Psoas muscle (tissue), 8 donors: Measurements from ENCODE around the gene SCNN1A. TPM values are rescaled to one million over a fixed set of nuclear protein-coding genes. Genes with fewer than 3 reads are reported as not detected.

ENCODE experiments used
- ATAC-seq, 4 donors: fragments of 200-7000 bp; cut with Tn5 transposase; one replicate each; pipeline ENCODE4 v1.9.1; 2020; ENCODE audit warnings: moderate library complexity in 3 of 4, mild to moderate bottlenecking in 2 of 4
- DNase-seq, 2 donors: peaks; one replicate each; pipeline ENCODE4 v3.0.0-alpha.2; 2020
- H3K27ac ChIP-seq: fragments of 200-600 bp; one replicate; pipeline ENCODE4 v1.8.0; 2022
- H3K27me3 ChIP-seq, 3 donors: fragments of 200-600 bp in 1 of 3; one replicate each; pipeline versions ENCODE4 v1.6.1 to v1.8.0; 2013 to 2022; ENCODE audit warnings: low read length in 2 of 3, mild to moderate bottlenecking in 2 of 3, moderate library complexity in 1 of 3; ENCODE audit not compliant: insufficient read depth in 3 of 3
- H3K36me3 ChIP-seq, 2 donors: fragments of 200-600 bp in 1 of 2; one replicate each; pipeline versions ENCODE4 v1.6.1 to v1.8.0; 2013 to 2022; ENCODE audit warnings: low read depth in 1 of 2, mild to moderate bottlenecking in 1 of 2, moderate library complexity in 1 of 2; ENCODE audit not compliant: insufficient read depth in 1 of 2
- H3K4me1 ChIP-seq: fragments of 200-600 bp; one replicate; pipeline ENCODE4 v1.8.0; 2022
- H3K4me3 ChIP-seq: fragments of 200-600 bp; one replicate; pipeline ENCODE4 v1.8.0; 2022; ENCODE audit warnings: mild to moderate bottlenecking
- H3K9me3 ChIP-seq: fragments of 200-600 bp; one replicate; pipeline ENCODE4 v1.8.0; 2022
- WGBS, 3 donors: extraction: QIAGEN DNeasy Blood & Tissue Kit; methylation state at CpG; one replicate each; pipeline versions ENCODE4 v1.1.6 to v1.1.7; 2013; 5-methylcytosine and 5-hydroxymethylcytosine counted together
- intact Hi-C, 2 donors: fragments of 100-400 bp; cut with DNase I; formaldehyde crosslinking; loops; one replicate each; pipeline versions ENCODE4 v1.11.0 to v1.14.2; 2022
- polyA plus RNA-seq, 3 donors: library from polyadenylated mRNA; stranded (reverse); fragments of 200-250 nt; gene quantifications; one replicate each; pipeline ENCODE4 v1.2.3, GENCODE V29; 2013
- total RNA-seq, 4 donors: library from RNA; stranded (reverse); fragmentation: NEBNext Ultra II Directional in 2 of 4; extraction: Animal tissue kit (Norgen Biotek cat#: 25700) in 2 of 4; gene quantifications; one replicate each; pipeline versions ENCODE4 v1.2.1 to v1.2.4, GENCODE V29; 2021 to 2023
- TF ChIP-seq, protein P1 (sequence below): fragments of 200-600 bp; IDR thresholded peaks from one replicate; pipeline ENCODE4 v1.8.0; 2022; ENCODE audit warnings: antibody characterized with exemption
- donor health status: healthy with polysubstance abuse.
- donor health status: DM: no; HTN: no; CAD: no; lungs with moderate emphysema.
- donor health status: Bipolar disorder and iron deficiency.
- donor health status: healthy.
- donor health status: DM: yes; HTN: yes; CAD: no.
- donor health status: DM: no; HTN: no; CAD: no.
- donor health status: DM: no; HTN: no; CAD: no.
- donor health status: DM: yes; HTN: yes; CAD: no.

The SCNN1A gene
- total and polyA plus RNA-seq, 7 donors = 0.03 to 0.57 (median 0.39) TPM

GRCh38 chr12:6386038-6386437 lies 10.7 kb upstream of the SCNN1A start:
- no peak overlapping the region for H3K4me3 ChIP-seq
- ATAC-seq (no peak), DNase-seq (no peak)
- TF ChIP-seq, protein P1, sequence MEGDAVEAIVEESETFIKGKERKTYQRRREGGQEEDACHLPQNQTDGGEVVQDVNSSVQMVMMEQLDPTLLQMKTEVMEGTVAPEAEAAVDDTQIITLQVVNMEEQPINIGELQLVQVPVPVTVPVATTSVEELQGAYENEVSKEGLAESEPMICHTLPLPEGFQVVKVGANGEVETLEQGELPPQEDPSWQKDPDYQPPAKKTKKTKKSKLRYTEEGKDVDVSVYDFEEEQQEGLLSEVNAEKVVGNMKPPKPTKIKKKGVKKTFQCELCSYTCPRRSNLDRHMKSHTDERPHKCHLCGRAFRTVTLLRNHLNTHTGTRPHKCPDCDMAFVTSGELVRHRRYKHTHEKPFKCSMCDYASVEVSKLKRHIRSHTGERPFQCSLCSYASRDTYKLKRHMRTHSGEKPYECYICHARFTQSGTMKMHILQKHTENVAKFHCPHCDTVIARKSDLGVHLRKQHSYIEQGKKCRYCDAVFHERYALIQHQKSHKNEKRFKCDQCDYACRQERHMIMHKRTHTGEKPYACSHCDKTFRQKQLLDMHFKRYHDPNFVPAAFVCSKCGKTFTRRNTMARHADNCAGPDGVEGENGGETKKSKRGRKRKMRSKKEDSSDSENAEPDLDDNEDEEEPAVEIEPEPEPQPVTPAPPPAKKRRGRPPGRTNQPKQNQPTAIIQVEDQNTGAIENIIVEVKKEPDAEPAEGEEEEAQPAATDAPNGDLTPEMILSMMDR = no peak
- H3K9me3 ChIP-seq = no peaks in the 10 kb centered on the region
- H3K36me3 ChIP-seq = peaks cover 15 to 50% of the 10 kb centered on the region in 2 donors
- 80 to 93% (median 82%) methylated on average over 11 of the region's 11 CpGs for WGBS, 3 donors
- H3K4me1 ChIP-seq = peaks cover 28% of the 10 kb centered on the region
- no peaks in the 10 kb centered on the region for H3K27me3 ChIP-seq
- intact Hi-C loops = no loop called here
- no peak overlapping the region for H3K27ac ChIP-seq

- no peaks in the 10 kb centered on the region for H3K27me3 ChIP-seq
- 55 to 68% (median 57%) methylated on average over 36 of the region's 36 CpGs for WGBS, 3 donors
- ATAC-seq (peak; percentile 2 to 7 (median 5)), DNase-seq (no peak)
- peaks cover 13 to 37% of the 10 kb centered on the region in 2 donors for H3K36me3 ChIP-seq
- H3K4me1 ChIP-seq = peaks cover 28% of the 10 kb centered on the region
- peak overlapping the region; percentile 83 for H3K4me3 ChIP-seq
- intact Hi-C loops = loop anchor here in 1 of 2 donors (1.0 kb wide), 1 partner anchor 48 kb away; no protein-coding TSS in a partner anchor
- H3K27ac ChIP-seq = peak overlapping the region; percentile 97
- TF ChIP-seq, protein P1 = no peak
- H3K9me3 ChIP-seq = no peaks in the 10 kb centered on the region
Observed at GRCh38 chr12:6384499-6385436, 9.4 kb upstream of the SCNN1A start.

DNA sequence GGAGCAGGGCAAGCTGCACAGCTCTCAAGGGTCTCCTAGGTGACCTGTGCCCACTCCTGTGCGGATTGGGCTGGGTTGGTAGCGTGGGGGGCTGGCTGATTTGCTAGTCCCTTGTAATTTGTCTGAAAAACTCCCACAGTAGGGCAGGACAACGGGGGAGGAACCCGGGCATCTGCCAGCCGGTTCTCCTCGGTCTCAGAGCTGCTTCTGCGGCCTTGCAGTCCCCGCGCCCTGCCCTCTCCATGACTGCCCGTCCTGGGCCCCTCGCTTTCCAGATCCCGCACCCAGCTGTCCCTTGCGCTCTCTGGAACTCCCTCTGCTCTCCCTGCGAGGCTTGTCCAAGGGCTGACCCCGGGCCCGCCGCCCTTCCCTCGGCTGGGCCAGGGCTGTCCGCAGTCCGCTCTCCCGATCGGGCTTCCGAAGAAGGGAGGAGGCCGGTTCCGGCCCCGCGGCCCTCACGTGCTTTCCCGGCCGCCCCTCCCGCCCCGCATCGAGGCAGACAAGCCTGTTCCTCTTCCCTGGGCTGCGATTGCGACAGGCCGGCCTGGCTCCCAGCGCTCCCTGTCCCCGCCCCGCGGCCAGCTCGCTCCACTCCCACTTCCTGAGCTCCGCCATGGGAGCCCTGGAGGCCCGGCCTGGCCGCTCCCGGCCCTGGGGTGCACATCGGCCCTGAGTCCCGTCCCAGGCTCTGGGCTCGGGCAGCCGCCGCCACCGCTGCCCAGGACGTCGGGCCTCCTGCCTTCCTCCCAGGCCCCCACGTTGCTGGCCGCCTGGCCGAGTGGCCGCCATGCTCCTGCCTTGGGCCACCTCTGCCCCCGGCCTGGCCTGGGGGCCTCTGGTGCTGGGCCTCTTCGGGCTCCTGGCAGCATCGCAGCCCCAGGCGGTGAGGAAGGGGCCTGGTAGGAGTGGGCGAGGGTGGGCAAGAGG lies 8.5 kb upstream of the SCNN1A start, which contains the start of gene LTBR:
LTBR (plus strand) TSS at position 591 of the 927 bp plus-strand sequence; CDS start at position 788, 197 bp downstream.
- H3K27me3 ChIP-seq = no peaks in the 10 kb centered on the region
- H3K4me1 ChIP-seq = peaks cover 28% of the 10 kb centered on the region
- WGBS, 3 donors = 2 to 5% (median 4%) methylated on average over 43 to 62 of the region's 62 CpGs
- ATAC-seq (peak; percentile 96 to 98 (median 96)), DNase-seq (peak; percentile 98 to 99)
- H3K9me3 ChIP-seq = no peaks in the 10 kb centered on the region
- H3K27ac ChIP-seq = peak within 1 kb of the TSS; percentile 97
- intact Hi-C loops = loop anchor here (1.0 to 2.0 kb wide), 2 partner anchors 41 to 48 kb away; partner anchors contain the start of gene TNFRSF1A (in 1 of the 2)
- H3K36me3 ChIP-seq = peaks cover 13 to 30% of the 10 kb centered on the region in 2 donors
- peak within 1 kb of the TSS; percentile 83 for H3K4me3 ChIP-seq
- TF ChIP-seq, protein P1 = peak; percentile 4

DNA sequence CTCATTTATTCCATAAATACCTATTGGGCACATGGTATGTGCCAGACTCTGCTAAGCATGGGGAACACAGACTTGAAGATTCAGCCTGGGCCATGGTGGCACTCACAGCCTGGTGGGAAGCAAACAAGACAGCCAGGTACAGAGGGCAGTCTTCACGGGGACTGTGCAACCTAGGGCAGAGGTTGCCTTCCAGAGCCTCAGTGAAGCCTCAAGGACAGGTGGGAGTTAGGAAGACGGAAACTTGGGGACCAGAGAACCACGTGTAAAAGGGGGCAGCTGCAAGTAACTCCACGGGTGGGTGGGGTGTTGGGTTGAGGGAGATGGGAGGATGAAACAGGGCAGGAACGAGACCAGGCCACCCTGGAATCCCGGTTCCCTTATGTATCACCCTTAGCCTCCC lies 7.6 kb upstream of the SCNN1A start:
- Histone ChIP-seq H3K4me1 (peaks cover 33% of the 10 kb centered on the region), H3K4me3 (peak overlapping the region; percentile 83), H3K9me3 (no peaks in the 10 kb centered on the region), H3K36me3 (peaks cover 7 to 22% of the 10 kb centered on the region in 2 donors), H3K27ac (peak overlapping the region; percentile 97), H3K27me3 (no peaks in the 10 kb centered on the region)
- intact Hi-C loops = loop anchor here in 1 of 2 donors (2.0 kb wide), 1 partner anchor 40 kb away; the partner anchor contains the start of gene TNFRSF1A
- no peak for DNase-seq
- ATAC-seq = no peak
- WGBS, 3 donors = 64 to 75% (median 72%) methylated on average over 6 of the region's 6 CpGs
- TF ChIP-seq, protein P1 = no peak
